Daoy (cell line): ENCODE data around the gene NEU4. TPM values are rescaled to one million over a fixed set of nuclear protein-coding genes. Genes with fewer than 3 reads are reported as not detected.
"Not testable (repeated sequence)": the region's sequence is repeated elsewhere in the genome, so short reads cannot be mapped to it uniquely, and the experiment has no call there.

Source experiments
- DNase-seq: peaks from one replicate; pipeline ENCODE4 v3.0.0-alpha.2; 2015; ENCODE audit warnings: low read depth
- total RNA-seq: library from RNA; depleted of rRNA; stranded (reverse); fragments of >200 nt; shearing (Covaris generic); gene quantifications from 2 replicates; pipeline ENCODE4 v1.2.3, GENCODE V29; 2014

NEU4 gene
- total RNA-seq, 1 experiment from 2014 or later = not detected

DNA sequence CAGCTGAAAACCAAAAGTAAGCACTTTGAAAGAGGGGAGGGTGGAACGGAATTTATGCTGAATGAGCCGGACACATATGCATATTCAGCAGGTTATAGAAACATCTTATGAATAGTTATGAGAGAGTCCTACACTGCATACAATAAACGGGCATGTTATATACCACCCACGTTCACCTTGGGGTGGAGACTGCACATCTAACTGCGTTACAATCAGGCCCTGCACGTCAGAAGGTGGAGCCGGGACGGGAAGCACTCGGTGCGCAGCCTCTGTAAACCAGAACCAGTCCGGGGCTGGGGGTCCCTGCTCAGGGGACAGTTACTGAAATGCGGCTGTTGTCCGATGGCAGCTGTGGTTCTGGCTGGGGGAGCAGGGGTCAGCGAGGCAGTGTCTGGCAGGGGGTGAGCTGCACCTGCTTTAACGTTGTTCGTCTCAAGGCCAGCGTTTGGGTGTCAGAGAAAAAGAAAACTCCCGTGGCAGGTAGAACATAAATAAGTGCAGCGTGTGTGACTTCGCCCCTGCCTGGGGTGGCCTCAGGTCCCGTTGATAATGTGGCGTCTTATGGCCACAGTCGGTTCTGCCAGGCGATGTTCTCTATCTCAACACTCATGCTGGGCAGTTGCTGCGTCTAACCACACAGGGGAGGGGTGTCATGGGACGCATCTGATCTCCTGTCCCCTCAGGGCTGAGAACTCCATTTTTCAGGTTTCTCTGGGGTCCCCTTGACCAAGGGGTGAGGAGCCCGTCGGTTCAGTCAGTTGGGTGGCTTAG, 24.9 kb downstream of the NEU4 start:
- not testable (repeated sequence) for DNase-seq

DNA sequence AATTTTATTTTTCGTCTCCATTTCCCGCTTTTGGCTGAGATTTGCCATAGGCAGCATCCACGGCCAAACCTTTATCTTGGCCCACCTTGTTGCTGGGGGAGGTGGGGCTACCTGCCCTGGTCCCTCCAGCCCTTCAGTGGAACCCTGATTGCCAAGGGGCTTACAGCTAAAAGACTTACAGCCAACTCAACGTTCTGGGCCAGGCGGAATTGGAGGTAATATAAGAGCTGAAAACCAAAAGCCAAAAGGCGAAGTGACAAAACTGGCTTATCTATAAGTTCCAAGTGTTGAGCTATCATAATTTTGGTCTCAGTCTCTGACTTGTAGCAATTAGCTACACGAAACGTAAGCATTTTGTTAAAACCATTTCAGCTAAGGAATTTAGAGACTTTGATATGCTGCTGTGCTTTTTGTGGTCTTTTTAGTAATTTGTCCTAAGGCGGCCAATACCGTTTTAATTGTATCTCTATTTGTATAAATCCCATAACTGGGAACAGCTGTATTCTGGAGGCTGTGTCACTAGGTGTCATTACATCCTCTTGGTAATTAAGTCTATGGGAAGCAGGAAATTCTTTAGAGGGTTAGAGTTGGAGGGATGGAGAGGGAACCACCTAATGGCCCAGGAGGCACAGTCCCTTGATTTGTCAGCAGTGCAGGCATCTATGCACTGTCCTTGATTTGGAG, 25.7 kb downstream of the NEU4 start:
- DNase-seq = no peak

DNA sequence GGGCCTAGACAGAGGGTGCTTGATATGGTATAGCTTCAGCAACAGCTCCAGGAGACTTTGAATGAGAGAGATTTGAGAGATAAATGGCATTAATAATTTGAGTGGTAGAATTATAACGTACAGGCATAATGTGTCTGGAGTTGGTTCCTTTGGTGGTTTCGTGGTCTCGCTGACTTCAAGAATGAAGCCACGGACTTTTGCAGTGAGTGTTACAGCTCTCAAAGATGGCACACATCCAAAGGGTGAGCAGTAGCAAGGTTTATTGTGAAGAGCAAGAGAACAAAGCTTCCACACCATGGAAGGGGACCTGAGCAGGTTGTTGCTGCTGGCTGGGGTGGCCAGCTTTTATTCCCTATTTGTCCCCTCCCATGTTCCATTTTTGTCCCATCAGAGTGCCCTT, 26.6 kb downstream of the NEU4 start:
- DNase-seq = no peak

DNA sequence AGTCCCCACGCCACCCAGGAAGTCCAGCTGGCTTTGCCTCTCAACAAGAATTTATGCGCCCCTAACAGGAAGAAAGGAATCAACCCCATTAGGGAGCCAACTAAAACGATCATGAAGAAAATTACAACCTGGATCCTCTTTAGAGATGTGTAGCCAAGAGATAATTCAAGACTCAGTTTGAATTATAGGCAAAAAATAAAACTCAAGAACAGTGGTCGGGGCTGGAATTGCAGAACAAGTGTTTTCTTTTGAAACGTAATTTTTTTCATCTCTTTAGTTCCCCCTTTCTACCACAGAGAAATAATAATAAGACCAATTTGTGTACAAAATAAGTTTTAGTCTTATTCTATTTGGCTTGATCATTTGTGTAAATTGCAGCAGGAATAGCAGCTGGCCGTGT, 27.3 kb downstream of the NEU4 start:
- no peak for DNase-seq

DNA sequence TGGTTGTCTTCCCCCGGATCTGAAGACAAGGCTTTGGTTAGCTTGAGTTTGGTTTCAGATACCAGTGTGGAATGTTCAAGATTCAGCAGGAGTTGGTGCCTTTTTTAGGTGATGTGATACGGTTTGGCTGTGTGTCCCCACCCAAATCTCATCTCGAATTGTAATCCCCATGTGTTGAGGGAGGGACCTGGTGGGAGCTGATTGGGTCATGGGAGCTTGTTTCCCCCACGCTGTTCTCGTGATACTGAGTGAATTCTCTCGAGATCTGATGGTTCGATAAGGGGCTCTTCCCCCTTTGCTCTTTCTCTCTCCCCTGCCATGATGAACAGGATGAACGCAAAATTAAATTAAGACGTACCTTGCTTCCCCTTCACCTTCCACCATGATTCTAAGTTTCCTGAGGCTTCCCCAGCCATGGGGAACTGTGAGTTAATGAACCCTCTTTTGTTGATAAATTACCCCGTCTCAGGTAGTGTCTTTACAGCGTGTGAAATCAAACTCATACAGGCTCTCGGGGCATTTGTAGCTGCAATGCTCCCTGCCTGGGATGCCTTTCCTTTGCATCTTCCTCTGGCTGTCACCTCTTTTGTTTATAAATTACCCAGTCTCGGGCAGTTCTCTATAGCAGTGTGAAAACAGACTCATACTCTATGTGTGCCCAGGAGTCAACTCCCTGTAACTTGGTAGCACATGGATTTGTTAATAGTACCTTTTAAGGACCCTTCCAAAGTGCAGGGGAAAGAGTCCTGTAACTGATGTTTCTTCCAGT, 28.4 kb downstream of the NEU4 start:
- no peak for DNase-seq

DNA sequence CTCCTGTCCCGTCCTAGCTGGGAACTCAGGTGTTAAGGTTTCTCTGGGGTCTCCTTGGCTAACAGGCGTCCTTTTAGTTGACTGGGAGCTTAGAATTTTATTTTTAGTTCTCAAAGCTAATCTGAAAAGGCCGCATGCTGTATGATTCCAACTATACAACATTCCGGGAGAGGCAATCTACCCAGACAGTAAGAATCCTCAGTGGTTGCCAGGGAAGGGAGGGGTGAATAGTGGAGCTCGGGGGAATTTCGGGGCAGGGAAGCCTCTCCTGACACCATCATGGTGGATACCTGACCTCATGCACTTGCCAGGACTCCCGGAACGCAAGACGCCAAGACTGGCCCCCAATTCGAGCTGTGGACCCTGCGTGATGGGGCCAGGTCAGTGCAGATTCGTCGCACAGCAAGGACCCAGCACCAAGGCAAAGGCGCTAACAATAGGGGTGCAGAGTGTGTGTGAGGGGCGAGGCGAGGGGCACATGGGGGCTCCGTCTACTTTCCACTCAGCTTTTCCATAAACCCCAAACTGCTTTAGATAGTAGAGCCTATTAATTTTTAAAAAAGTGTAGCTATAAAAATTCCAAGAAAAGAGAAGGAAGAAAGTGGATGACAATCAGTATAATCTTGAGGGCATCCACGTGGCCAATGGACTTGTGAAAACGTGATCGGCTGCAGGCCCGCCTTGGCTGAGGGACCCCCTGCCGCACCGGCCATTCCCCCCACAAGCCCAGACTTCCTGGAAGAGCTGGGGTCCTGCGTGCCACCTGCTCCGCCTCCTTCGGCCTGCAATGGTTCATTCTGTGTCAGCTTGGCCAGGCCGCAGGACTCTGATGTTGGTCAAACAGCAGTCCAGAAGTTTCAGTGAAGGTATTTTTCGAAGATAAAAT, 32.4 kb downstream of the NEU4 start:
- DNase-seq = no peak

DNA sequence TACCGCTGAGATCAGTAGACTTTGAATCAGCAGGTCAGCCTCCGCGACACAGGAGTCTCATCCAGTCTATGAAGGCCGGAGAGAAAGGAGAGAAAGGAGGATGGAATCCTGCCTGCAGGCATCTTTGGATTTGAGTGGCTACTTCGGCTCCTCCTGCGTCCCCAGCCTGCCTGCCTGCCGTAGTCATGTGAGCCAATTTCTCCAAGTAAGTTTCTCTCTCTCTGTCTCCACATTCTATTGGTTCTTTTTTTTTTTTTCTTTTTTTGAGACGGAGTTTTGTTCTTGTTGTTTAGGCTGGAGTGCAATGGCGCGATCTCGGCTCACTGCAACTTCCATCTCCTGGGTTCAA, 33.0 kb downstream of the NEU4 start:
- DNase-seq = no peak

DNA sequence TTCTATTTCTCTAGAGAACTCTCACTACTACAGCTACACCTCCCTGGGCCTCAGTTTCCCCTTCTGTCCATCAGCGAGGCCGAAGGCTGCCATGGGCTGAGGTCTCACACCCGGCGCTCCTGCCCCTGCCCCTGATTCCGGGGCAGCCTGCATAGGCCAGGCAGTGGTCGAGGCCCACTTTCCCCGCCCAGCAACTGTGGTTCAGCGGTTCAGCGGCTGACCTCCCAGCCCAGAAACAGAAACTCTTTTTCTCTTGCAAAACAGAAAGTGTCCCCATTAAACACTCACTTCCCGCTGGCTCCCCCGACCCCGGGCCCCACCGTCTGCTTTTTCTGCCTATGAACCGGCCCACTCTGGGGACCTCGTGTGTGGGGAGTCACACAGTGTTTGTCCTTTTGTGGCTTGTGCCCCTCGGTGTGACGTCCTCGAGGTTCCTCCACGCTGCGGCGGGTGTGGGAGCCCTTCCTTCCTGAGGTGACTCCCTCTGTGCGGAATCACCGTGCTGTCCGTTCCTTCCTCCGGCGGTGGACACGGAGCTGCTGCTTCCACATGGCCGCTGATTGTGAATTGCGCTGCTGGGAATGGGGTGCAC, 33.7 kb downstream of the NEU4 start:
- DNase-seq = no peak

DNA sequence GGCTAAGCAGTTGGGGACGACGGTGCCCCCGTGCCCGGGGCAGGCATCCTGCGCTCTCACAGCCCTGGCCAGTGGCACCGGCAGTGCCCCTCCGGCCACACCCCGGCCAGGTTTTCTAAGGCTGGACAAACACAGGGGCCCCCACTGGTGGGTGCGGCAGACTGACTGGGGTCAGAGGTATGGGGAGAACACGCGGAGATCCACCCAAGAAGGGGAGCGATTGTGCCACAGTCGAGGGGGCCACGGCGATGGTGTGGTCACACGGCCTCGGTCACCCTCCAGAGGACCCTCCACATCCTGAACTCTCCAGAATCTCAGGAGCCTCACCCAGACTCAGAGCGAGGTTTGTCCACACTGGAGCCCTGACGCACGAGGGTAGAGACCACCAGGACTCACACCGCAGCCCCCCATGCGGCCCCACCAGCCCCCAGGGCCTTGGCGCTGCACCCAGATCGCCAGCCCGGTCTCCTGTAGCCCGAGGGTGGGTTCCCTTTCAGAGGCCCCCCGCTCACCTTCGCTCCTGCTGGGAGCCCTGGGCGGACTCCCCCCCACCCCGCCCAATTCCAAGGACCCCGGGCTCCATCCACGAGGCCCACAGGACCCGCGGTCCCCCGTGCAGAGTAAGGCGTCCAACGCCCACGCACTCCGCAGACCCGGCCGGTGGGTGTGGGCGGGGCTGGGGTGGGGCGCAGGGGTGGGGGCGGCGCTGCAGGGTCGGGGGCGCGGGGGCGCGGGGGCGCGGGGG, 34.5 kb downstream of the NEU4 start:
- no peak for DNase-seq

DNA sequence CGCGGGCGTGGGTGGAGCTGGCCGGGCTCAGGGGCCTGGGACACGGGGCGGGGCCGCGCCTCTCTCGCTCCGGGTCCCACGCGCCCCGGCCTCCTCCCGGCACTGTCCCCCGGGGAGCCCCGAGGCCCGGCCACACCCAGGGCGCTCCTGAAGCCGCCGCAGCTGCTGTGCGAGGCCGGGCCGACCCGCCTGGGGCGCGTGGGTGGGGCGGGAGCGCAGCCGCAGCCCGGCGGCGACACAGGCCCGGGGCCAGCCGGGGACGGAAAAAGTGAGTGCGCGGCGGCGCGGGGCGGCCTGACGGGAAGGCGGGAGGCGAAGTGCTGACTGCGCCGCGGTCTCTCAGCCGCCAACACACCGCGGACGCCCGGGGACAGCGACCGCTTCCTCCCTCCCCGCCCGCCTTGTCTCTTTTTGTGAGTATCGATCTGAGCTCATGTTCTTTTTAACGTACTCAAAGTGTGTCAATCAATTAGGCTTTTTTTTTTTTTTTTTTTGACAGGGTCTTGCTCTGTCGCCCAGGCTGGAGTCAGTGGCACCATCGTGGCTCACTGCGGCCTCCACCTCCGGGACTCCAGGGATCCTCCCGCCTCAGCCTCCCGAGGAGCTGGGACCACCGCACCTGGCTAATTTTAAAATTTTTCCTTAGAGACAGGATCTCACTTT, 35.2 kb downstream of the NEU4 start:
- DNase-seq = peak; percentile 59

DNA sequence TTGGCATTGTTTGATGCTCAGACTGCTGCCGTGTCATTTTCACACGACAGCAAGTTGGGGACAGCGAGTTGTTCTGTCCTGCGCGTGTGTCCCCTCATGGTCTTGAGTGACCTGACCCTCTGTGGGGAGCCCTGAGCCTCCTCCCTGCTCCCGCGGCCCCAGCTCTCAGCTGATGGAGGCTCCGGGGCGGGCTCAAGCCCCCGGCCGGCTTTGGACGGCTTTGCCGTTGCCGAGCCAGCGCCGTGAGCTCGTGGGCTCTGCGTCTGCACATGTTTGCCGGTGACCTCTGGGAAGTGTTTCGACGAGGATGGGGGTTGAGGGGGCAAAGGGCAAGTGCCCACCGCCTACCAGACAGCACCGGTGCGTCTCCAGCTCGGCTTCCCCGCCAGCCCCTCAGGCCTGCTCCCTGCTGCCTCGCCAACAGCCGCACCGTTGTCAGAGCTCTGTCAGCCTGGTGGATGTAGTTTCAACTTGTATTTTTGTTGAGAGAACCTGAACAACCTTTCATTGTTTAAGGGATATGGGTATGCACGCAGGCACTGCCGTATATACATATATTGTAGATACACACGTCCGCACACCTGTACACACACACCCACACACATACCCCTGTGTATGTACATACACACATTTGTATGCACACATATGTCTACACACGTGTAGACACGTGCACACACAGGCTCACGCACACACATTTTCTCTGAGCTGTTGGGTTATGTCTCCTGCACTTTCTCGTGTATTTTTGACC, 36.0 kb downstream of the NEU4 start:
- no peak for DNase-seq

DNA sequence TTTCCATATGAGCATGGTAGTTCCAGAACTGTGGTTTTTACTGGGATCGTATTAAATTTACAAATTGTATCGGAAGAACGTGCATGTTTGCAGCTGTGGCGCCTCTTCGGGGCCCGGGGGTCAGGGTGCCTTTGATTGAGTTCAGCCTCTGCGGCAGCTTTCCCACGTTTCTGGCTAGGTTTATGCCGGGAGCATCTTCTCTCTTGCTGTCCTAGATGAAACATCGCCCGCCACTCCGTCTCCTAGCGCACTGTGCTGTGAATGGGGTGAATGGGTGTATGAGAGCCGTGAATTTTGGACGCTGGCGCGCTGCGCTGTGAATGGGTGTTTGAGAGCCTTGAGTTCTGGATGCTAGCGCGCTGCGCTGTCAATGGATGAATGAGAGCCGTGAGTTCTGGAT, 37.4 kb downstream of the NEU4 start:
- DNase-seq = no peak

DNA sequence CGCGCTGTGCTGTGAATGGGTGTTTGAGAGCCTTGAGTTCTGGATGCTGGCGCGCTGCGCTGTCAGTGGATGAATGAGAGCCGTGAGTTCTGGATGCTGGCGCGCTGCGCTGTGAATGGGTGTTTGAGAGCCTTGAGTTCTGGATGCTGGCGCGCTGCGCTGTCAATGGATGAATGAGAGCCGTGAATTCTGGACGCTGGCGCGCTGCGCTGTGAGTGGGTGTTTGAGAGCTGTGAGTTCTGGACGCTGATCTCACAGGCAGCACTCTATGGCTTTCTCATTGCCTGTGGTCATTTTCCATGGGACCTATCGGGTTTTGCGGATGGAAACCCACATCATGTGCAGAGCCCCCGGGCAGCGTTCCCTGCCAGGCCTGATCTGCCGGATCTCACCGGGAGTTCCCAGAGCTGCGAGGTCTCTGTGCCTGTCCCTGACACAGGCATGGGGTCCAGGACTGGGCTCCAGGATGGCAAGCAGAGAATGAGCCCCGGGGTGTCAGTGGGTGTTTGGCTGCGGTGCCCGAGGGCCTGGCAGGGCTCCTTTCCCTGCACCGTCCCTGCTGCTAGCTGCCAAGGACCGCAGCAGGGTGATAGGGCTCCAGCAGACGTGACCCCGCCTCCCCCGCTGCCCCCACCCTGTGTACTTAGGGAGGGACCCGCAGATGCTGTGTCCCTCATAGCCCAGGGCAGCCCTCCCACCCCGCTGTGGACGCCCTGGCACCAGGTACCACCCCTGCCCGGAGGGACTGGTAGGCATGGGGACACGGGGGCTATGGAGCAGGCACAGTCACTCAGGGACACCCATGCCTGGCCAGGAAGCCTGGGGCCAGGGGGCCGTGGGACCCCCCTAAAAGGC, 40.0 kb downstream of the NEU4 start:
- DNase-seq = no peak

DNA sequence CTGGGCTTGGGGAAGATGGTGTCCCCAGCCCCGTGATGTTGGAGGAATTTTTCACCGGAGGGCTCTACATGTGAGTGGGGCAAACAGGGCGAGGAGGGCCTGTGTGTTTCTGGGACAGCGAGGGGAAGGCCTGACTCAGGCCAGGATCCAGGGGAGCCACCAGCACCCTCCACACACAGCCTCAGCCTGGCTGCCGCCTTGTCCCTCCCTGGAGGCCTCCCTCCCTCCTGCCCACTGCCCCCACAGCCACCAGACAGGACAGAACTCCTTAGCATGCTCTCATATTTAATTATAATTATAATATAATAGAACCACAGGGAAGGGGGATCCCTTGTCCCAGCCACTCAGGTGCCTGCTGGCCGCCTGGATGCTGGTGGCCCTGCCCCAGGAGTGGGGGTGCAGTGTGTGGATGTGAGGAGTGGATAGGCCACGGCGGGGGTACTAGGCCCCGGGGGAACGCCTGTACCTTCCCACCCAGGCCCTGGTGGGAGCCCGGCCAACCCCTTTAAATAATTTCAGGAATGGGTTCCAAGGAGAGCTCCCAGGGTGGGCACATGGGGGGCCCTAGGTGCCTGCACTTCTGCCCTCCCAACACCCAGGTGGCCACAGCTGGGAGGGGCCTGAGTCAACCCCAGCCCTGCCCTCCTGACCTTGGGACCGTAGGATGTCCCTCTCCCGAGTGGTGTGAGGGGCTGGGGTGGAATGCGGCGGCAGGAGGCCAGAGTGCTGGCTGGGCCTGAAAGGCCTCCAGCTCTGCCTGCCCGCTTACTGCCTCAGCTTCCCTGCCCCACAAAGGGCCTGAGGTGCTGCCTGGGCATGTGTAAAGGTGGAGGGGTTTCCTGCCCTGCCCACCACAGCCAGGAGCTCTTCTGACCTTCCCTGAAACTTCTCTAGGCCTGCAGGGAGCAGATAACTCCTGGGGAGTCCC, 40.9 kb downstream of the NEU4 start:
- no peak for DNase-seq

DNA sequence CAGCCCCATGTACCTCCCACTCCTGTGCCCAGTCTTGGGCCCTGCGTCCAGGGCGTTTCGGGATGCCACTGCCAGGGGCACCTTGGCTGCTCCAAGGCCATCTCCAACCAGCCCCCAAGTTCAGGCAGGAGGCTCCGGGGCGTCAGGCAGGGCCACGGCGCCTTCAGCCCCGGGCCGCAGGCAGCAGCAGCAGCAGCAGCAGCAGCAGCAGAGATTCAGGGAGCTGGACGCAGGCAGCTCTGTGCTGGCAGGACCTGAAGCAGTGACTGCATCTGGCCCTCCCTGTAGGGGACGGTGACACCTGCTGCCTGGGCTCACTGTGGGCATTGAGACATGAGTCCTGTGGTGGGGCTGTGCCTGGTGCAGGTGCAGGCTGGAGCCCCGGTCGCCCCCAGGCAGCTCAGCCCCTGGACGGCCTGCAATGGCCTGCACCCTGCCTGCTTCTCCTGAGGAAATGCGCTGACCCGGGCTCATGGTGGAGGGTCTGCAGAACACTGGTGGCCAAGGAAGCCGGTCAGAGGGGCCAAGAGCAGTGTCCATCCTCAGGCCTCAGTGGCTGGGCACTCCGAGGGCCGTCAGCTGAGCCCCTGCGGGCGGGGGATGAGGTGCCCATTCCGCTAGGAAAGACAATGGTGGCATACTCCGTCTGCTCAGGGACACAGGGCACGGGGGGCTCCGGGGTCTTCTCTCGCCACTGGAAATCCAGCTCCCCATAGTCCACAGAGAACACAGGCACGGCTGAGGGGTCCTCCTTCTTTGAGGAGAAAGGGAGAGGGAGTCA, 41.7 kb downstream of the NEU4 start:
- DNase-seq = no peak

DNA sequence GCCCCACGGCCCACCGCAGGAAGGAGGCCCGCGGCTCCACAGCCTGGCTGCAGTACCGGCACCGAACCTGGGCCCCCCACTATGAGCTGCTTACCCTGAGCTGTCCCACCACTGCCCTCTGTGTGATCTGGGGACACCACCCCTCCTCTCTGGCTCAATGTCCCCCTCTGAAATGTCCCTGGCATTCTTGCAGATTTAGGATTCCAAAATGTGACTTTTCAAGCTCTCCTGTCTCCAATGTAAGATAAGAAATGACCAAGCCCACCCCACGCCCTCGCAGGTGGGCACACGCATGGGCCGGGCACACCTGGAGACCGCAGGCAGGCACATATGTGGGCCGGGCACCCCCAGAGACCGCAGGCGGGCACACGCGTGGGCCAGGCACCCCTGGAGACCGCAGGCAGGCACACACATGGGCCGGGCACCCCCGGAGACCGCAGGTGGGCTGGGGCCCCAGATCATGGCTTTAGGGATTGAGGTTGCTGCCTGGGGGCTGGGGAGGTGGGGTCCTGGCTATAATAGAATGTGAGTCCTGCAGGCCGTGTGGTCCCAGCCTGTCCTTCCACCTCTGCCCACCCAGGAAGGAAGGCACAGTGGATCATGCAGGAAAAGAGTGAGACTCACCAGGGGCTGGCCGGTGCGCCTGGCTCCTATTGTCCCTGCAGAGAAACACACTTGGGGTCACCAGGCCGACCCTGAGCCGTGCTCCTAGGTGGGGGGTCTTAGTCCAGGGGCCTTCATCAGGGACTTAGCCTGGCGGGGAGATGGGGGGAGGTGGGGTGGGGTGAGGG, 42.5 kb downstream of the NEU4 start:
- DNase-seq = no peak
